ENCODE measurements around the gene MASP1.
"Not testable (repeated sequence)": the region's sequence is repeated elsewhere in the genome, so short reads cannot be mapped to it uniquely, and the experiment has no call there.

Gene MASP1

DNA sequence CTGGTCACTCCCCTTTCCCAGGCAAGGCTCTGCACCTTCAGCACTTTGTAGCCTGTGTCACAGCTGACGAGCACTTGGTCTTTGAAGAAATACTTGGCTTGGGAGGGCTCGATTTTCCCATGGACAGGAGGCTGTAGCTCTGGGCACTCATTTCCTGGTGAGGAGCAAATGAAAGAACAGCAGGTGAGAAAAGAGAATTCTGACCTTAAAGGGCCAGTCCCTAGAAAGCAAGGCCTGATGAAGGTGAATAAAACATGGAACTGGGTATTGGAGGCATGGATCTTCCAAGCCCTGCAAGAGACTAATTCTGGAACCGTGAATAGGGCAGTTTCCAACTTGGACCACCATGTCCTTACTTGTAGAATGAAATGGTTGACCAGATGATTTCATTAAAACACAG, 39.9 kb downstream of the MASP1 start:
- no peak for DNase-seq (ENCODE audit: extremely low read depth, insufficient read length)
- TF ChIP-seq, protein P1, sequence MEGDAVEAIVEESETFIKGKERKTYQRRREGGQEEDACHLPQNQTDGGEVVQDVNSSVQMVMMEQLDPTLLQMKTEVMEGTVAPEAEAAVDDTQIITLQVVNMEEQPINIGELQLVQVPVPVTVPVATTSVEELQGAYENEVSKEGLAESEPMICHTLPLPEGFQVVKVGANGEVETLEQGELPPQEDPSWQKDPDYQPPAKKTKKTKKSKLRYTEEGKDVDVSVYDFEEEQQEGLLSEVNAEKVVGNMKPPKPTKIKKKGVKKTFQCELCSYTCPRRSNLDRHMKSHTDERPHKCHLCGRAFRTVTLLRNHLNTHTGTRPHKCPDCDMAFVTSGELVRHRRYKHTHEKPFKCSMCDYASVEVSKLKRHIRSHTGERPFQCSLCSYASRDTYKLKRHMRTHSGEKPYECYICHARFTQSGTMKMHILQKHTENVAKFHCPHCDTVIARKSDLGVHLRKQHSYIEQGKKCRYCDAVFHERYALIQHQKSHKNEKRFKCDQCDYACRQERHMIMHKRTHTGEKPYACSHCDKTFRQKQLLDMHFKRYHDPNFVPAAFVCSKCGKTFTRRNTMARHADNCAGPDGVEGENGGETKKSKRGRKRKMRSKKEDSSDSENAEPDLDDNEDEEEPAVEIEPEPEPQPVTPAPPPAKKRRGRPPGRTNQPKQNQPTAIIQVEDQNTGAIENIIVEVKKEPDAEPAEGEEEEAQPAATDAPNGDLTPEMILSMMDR (IDR thresholded peaks at IDR 0.05; ENCODE audit: insufficient read depth, low read length, poor library complexity, severe bottlenecking): no peak
- H3K36me3 ChIP-seq (ENCODE audit: control insufficient read depth, insufficient read depth, low read length): no peaks in the 10 kb centered on the region
- H3K4me3 ChIP-seq (replicated peaks; ENCODE audit: low read depth, low read length): no peak overlapping the region
- H3K27me3 ChIP-seq (replicated peaks; ENCODE audit: control insufficient read depth, insufficient read depth, low read length): peaks cover 3% of the 10 kb centered on the region

DNA sequence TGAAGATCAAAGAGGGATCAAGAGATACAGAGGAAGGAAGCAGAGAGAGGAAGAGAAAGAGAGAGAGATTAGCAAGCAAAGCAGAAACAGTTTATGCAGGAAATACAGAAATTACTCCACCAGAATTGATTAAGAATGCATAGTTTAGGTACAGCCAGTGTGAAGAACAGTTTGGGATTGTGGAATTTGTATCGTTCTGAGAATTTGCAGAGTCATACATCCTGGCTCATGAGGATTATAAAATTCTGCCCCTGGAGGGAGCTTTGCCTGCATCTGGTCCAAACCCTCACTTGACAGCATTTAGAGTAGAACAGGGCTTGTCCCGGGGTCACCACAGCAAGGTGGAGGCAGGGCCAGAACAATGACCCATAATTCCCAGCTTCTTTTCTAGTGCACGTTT, 44.1 kb downstream of the MASP1 start:
- Histone ChIP-seq H3K36me3 (ENCODE audit: control insufficient read depth, insufficient read depth, low read length) (no peaks in the 10 kb centered on the region), H3K27me3 (replicated peaks; ENCODE audit: control insufficient read depth, insufficient read depth, low read length) (peaks cover 3% of the 10 kb centered on the region; the same call in 1 of the 2 replicates), H3K4me3 (replicated peaks; ENCODE audit: low read depth, low read length) (no peak overlapping the region)
- TF ChIP-seq, protein P1 (IDR thresholded peaks at IDR 0.05; ENCODE audit: insufficient read depth, low read length, poor library complexity, severe bottlenecking): no peak
- no peak for DNase-seq (ENCODE audit: extremely low read depth, insufficient read length)

DNA sequence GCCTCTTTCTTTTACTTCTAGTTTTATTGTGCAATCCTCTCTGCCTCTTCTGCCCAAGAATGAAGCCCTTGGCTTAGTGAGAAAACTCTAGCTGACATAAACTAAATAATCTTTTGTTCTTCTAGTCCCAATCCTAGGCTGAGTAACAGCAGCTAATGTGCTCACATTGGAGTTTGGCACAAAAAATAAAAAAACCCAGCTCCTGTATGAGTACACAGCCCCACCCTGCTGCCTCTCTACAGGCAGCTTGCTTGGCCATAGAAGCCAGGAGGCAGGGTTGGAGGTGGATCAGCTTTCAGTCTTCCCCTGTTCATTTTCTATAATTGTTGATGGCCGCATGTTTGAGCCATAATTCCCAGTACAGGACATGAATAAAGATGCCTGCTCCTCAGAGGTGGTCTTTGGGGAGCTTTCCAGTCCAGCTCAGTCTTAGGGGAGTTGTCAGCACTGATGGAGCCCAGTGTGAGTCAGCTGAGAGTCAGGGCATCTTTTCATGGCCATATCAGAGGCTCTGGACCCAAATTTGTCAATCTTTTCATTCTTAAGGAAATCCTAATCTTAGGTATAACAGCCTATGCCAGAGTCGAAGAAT, 47.5 kb downstream of the MASP1 start:
- Histone ChIP-seq H3K4me3 (replicated peaks; ENCODE audit: low read depth, low read length) (no peak overlapping the region), H3K36me3 (ENCODE audit: control insufficient read depth, insufficient read depth, low read length) (no peaks in the 10 kb centered on the region), H3K27me3 (replicated peaks; ENCODE audit: control insufficient read depth, insufficient read depth, low read length) (no peaks in the 10 kb centered on the region; the same call in 1 of the 2 replicates)
- TF ChIP-seq, protein P1 (IDR thresholded peaks at IDR 0.05; ENCODE audit: insufficient read depth, low read length, poor library complexity, severe bottlenecking): no peak
- no peak for DNase-seq (ENCODE audit: extremely low read depth, insufficient read length)

DNA sequence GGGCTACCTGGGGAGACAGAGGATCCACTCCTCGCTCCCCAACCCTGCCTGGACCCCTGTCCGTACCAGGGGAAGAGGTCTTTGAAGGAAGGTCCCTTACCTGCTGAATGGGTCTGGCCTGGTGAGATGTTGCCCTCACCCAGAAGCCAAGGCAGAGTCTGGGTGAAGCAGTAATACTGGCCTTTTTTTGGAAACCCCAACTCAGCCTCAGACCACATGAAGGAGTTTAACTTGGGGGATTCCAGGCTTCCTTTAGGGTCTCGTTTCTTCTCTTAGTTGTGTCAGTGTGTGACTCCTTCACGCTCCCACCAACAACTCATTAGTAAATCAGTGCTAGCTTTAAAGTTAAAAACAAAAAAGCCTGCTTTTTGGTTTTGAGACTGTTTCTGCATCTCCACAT, 48.6 kb downstream of the MASP1 start:
- Histone ChIP-seq H3K36me3 (ENCODE audit: control insufficient read depth, insufficient read depth, low read length) (no peaks in the 10 kb centered on the region), H3K27me3 (replicated peaks; ENCODE audit: control insufficient read depth, insufficient read depth, low read length) (no peaks in the 10 kb centered on the region; the same call in 1 of the 2 replicates), H3K4me3 (replicated peaks; ENCODE audit: low read depth, low read length) (no peak overlapping the region)
- TF ChIP-seq, protein P1 (IDR thresholded peaks at IDR 0.05; ENCODE audit: insufficient read depth, low read length, poor library complexity, severe bottlenecking): no peak
- DNase-seq (ENCODE audit: extremely low read depth, insufficient read length): no peak

DNA sequence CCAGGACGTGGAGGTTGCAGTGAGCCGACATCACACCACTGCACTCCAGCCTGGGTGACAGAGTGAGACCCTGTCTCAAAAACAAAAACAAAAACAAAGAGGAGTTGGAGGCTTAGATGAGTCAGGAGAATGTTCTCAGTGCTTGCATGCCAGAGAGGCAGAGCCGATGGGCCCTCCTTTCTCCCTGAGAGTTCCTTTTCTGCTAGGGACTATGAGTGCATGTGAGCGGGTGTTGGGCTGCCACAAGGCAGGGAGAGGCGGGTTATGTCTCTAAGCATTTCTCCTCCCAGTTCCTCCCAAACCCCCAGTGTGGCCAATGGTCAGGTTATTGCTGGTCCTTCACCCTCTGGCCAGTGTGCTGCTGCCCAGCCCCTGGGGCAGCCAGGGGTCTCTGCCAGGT, 49.1 kb downstream of the MASP1 start:
- TF ChIP-seq, protein P1 (IDR thresholded peaks at IDR 0.05; ENCODE audit: insufficient read depth, low read length, poor library complexity, severe bottlenecking): no peak
- no peak for DNase-seq (ENCODE audit: extremely low read depth, insufficient read length)
- no peaks in the 10 kb centered on the region for H3K36me3 ChIP-seq (ENCODE audit: control insufficient read depth, insufficient read depth, low read length)
- no peak overlapping the region for H3K4me3 ChIP-seq (replicated peaks; ENCODE audit: low read depth, low read length)
- no peaks in the 10 kb centered on the region; the same call in 1 of the 2 replicates for H3K27me3 ChIP-seq (replicated peaks; ENCODE audit: control insufficient read depth, insufficient read depth, low read length)

DNA sequence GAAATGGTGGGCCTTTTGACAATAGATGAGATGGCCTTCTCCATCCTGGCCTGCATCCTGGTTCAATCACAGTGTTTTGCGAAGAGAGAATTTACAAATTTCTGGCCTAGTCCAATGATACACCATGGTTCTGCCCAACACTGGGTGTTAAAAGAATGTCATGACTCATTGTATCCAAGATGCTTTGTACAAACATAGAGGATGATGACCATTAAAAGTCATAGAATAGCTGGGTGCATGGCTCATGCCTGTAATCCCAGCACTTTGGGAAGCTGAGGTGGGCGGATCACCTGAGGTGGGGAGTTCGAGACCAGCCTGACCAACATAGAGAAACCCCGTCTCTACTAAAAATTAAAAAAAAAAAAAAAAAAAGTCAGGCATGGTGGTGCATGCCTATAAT, 52.7 kb downstream of the MASP1 start:
- DNase-seq (ENCODE audit: extremely low read depth, insufficient read length); H3K36me3 ChIP-seq (ENCODE audit: control insufficient read depth, insufficient read depth, low read length); H3K27me3 ChIP-seq (replicated peaks; ENCODE audit: control insufficient read depth, insufficient read depth, low read length); H3K4me3 ChIP-seq (replicated peaks; ENCODE audit: low read depth, low read length): not testable (repeated sequence)
